Measurements from ENCODE around the gene ARHGEF10L.
"Not testable (repeated sequence)": the region's sequence is repeated elsewhere in the genome, so short reads cannot be mapped to it uniquely, and the experiment has no call there.

Gene ARHGEF10L

DNA sequence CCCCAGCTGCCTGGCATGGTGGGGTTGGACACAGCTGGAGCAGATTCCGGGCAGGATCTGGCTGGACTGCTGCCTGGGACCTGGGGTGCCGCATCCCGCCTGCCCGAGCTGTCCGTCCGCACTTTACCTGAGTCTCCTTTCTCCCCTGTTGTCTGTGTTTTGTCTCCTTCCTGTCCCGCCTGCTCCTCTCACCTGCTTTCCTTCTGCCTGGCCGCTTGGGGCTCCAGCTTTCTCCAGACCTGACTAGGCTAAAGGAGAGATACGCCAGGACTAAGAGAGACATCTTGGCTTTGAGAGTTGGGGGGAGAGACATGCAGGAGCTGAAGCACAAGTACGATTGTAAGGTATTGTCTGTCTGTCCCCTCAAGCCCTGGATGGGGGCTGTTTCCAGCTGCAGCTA lies 73.3 kb downstream of the ARHGEF10L start:
- DNase-seq (ENCODE audit: low read depth) = no peak

- DNase-seq (ENCODE audit: low read depth) = no peak
These were observed 75.1 kb downstream of the ARHGEF10L start for GRCh38 chr1:17614586-17614985.

DNA sequence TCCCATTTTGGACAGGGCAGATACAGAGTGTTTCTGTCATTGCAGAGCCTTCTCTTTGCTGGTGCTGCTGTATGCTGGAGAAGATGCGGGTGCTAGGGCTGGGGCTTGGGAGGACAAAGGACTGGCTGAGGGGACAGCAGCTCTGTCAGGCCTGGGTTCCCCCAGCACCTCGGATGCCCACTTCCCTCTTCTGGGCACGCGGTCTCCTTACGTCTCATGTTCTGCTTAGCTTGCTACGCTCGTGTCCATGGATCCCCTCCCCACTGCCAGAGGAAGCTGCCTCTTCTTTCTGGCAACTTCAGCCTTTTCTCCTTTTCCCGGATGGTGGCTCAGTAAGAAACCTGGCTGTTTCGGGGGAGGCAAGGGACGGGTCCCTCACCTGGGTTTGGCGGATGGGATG lies 75.7 kb downstream of the ARHGEF10L start:
- DNase-seq (ENCODE audit: low read depth) = no peak

GRCh38 chr1:17615959-17616358 lies 76.5 kb downstream of the ARHGEF10L start:
- no peak for DNase-seq (ENCODE audit: low read depth)

GRCh38 chr1:17616731-17617279 lies 77.3 kb downstream of the ARHGEF10L start:
- no peak for DNase-seq (ENCODE audit: low read depth)

DNA sequence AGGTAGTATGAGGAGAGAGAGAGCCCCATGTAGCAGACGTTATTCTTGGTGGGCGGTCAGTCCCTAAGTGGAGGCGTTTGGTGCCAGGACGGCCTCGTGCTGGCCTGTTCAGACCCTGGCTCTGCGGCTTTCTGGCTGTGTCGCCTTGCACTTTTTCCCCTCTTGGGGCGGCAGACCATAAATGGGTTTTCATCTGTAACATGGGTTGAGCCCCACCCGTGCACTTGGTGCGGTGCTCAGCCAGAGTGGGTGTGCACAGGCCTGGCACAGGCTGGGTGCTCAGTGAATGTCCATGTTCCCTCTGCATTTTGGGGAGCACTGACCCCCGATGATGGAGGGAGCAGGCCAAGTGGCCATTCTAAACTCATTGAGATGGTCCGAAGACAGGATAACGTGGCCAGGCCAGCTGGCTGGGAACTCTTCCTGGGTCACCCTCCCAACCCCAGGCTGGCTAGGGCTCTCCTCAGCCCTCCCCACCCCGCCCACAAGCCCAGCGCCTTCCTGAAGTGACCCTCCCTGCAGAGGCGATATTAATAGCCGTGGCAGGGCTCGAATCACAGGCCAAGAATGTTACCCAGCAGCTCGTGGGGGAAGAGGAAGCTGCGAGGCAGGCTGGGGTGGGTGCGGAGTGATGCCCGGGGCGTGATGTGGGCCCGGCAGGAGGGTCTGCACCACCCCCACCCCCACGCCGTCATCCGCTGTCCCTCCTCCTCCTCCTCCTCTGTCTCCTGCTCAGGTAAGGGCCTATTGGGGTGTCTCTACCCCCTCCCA lies 78.5 kb downstream of the ARHGEF10L start:
- no peak for DNase-seq (ENCODE audit: low read depth)

- no peak for DNase-seq (ENCODE audit: low read depth)
These were observed 79.2 kb downstream of the ARHGEF10L start for GRCh38 chr1:17618558-17619247.

- no peak for DNase-seq (ENCODE audit: low read depth)
These were observed 81.0 kb downstream of the ARHGEF10L start for GRCh38 chr1:17620448-17620847.

GRCh38 chr1:17621691-17622090 lies 82.2 kb downstream of the ARHGEF10L start:
- no peak for DNase-seq (ENCODE audit: low read depth)

GRCh38 chr1:17622823-17623222 lies 83.3 kb downstream of the ARHGEF10L start:
- no peak for DNase-seq (ENCODE audit: low read depth)

- DNase-seq (ENCODE audit: low read depth) = peak; percentile 59
These were observed 85.2 kb downstream of the ARHGEF10L start for GRCh38 chr1:17624611-17625233.

- no peak for DNase-seq (ENCODE audit: low read depth)
These were observed 87.9 kb downstream of the ARHGEF10L start for GRCh38 chr1:17627239-17628052.

- DNase-seq (ENCODE audit: low read depth) = not testable (repeated sequence)
These were observed 89.5 kb downstream of the ARHGEF10L start for GRCh38 chr1:17629046-17629445.

- no peak for DNase-seq (ENCODE audit: low read depth)
These were observed 90.0 kb downstream of the ARHGEF10L start for GRCh38 chr1:17629460-17629859.

DNA sequence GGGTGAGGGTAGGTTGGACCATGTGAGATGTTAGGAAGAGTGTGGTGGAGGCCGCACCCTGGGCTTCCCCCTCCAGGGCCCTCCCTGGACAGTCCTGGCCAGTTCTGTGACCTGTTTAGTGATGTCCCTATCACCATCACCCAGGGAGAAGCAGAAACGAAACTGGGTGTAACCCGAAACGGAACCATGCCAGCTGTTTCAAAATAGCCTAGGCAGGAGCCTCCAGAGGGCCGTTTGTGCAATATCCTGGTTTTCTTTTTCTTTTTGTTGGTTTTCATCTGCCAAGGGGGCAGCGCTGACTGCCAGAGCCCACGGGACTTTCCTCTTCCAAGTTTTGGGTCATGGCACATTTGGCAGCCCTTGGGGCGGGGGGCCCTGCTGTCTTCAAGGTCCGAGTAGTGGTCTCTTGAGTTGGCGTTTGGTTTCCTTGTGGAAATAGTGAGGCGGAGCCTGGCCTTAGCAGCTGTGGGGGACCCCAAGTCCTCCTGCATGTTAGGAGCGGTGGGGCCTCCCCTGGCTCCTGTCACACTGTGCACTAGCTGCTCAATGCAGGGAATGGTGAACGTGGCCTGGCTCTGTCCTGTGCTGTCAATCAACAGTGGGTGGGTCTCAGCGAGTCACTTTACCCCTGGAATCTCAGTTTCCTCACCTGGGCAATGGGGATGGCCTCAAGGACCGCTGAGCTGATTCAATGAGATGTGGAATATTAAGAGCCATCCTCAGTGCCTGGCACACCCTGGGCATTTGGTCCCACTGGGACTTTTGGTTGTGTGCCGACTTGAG lies 90.7 kb downstream of the ARHGEF10L start:
- DNase-seq (ENCODE audit: low read depth) = peak; percentile 47

DNA sequence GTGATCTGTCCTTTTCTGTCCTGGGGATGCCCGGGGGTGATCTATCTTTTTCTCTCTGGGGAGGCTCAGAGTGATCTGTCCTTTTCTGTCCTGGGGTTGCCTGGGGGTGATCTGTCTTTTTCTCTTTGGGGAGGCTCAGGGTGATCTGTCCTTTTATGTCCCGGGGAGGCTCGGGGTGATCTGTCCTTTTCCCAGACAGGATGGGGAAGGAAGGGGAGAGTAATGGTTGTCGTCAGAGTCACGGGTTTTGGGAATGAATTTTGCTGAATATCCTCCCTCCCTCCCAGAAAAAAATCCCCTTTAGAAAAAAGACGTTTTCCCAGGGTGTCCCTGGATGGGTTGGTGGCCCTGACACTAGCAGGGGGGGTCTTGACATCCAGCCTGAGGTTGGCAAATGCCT lies 91.5 kb downstream of the ARHGEF10L start:
- DNase-seq (ENCODE audit: low read depth) = no peak

DNA sequence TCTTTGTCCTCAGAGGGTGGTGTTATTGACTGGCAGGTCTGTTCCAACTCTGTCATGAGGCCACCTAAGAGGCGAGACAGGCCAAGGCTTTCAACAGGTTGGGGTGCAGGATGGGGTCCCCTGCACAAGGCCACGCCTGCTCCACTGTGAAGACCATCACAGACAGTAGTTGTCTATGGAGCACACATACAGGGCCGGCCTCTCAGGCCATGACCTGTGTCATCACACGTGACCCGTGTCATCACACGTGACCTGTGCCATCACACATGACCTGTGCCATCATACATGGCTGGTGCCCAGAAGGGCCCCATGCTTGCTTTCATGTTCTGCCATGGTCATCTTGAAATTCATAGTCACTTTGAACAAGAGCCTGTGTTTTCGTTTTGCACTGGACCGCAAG lies 91.9 kb downstream of the ARHGEF10L start:
- no peak for DNase-seq (ENCODE audit: low read depth)

GRCh38 chr1:17632106-17632505 lies 92.6 kb downstream of the ARHGEF10L start:
- no peak for DNase-seq (ENCODE audit: low read depth)

DNA sequence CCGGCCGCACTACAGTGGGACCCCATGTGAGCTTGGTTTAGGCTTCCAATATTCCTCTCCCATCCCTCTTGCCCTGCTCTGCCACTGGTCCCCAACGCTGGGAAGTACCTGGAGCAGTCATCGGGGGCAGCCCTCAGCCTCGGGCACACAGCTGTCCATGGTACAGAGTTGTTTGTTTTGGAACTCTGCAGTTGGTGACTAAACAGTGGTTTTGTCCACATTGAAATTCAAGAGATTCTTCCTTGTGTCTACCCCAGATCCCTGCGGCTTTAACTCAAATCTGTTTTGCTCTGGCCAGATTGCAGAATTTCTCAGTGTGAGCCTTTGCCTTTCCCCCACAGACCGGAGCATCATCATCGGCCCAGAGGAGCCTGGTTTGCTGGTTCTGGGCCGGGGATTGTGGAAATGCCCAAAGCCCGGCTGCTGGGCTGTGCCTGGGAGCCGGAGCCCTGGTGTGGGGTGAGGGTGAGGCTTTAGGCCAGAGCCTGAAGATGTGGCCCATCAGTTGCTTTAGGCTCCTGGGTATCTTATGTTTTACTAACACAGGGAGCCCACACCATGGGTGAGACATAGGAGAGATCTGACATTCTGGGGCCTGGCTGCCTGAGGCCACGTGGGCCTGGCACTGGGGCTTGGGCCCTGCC lies 93.2 kb downstream of the ARHGEF10L start:
- DNase-seq (ENCODE audit: low read depth) = peak; percentile 37

DNA sequence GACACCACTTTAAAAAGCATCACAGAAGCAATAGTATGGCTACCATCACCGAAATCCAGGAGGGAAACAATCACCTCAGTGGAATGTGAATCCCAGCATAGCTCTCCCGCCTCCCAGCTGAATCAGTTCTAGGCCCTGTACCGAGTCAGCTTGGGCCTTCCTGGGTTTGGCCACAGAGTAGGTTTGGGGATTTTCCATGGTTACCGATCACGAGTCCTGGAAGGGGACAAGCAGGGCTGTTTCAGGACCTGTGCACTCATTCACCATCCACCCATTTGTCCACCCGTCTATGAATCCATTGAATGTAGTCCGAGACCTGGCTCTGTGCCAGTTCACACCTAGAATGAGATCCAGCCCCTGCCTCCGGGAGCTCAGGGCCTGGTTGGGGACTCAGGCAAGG lies 94.2 kb downstream of the ARHGEF10L start:
- DNase-seq (ENCODE audit: low read depth) = no peak

GRCh38 chr1:17635276-17635675 lies 95.8 kb downstream of the ARHGEF10L start:
- DNase-seq (ENCODE audit: low read depth) = no peak
